HG03378 (cell line): ENCODE measurements around the gene GALNS.

Experiments
- ATAC-seq: cut with Tn5 transposase; IDR thresholded peaks from one replicate; pipeline ENCODE4 v1.9.1; 2021; ENCODE audit warnings: mild to moderate bottlenecking, moderate library complexity; ENCODE audit not compliant: unreplicated experiment

Gene GALNS

DNA sequence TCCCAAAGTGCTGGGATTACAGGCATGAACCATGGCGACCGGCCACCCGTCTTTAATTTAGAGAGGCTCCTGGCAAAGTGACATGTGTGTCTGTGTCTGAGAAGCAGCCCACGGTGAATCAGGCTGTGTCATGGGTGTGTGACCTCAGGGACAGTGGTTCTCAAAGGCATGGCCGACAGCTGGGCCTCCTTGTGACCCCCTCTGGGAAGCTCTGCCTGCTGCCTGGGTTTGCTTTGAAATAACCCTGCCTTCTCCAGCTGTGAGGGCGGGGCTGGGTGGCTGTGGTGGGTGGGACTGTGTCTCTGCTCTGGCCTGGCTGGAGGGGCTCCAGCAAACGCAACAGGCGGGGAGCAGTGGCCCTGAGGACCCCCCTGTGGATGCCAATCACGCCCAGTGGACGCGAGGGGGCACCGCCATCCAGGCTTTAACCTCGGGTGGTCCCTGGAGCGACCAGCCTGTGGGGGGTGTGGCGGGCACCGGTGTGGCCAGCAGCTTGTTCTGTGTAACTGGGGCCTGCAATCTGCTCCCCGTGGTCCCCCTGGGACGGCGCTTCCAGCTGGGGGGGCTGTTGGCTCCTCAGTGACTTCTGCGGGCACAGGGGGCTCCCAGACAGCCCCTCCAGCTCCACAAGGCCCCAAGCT, 36.2 kb downstream of the GALNS start:
- ATAC-seq, result no peak

DNA sequence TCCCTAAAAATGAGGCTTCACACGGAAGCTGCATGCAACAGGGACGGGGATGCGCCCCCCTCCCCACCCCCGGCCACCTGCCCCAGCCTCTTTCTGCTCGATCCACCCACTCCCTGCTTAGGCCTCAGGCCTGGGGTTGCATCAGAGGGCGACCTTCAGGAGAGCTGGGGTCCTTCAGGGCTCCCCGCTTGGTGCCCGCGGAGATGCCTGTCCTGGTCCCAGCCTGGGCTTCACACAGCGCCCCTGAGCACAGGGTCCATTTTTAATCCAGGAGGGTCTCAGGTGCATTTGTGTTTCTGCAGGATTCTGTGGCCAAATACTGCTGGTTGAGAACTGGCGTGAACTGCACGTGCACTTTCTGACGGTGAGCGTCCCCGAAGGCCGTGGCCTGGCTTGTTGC, 37.6 kb downstream of the GALNS start:
- no peak for ATAC-seq

DNA sequence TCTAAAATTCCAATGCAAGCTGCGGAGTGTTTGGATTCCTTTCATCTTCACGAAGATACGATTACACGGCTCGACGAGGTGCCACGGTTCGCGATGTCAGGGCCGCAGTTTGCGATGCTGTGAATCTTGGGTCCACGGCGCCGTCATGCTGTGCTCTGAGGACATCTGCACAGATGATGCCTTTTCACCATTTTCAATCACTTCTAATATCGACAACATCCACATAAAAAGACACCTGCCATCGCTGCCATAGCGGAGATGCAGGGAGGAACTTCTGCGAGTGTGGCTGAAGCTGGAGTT, 38.2 kb downstream of the GALNS start:
- ATAC-seq, result no peak

DNA sequence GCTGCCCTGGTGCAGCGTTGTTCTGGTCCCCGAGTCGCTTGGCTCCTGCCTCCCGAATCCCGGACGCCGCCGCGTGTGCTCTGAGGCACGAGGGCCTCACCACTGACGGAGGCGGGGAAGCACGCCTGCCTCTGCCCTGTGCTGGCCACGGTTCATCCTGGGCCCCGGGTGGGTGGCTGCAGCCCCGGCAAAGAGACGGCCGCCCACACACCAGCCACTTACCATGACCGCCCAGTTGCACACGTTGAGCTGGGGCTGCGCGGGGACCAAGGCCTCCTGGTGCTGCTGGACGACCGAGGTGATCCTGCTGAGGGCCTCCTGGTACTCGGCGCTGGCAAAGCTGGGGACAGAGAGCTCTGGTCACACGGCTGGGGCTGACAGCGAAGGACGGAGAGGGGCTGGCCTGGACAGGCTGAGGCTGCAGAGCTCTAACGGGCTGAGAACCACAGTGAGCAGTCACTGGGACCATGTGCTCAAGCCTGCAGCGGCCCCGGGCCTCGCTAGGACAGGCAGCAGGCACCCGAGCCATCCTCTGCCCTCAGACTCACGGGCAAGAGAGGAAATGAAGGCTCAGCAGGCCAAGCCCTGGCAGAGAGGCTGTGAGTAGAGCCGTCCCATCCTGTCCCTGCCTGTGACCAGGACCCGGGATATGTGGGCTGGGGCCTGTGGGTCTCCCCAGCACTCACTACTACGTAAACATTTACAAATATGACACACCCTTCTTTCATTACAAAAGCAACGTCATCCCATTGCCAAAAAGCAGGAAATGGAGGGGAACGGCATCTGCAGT, 38.8 kb downstream of the GALNS start:
- no peak for ATAC-seq

DNA sequence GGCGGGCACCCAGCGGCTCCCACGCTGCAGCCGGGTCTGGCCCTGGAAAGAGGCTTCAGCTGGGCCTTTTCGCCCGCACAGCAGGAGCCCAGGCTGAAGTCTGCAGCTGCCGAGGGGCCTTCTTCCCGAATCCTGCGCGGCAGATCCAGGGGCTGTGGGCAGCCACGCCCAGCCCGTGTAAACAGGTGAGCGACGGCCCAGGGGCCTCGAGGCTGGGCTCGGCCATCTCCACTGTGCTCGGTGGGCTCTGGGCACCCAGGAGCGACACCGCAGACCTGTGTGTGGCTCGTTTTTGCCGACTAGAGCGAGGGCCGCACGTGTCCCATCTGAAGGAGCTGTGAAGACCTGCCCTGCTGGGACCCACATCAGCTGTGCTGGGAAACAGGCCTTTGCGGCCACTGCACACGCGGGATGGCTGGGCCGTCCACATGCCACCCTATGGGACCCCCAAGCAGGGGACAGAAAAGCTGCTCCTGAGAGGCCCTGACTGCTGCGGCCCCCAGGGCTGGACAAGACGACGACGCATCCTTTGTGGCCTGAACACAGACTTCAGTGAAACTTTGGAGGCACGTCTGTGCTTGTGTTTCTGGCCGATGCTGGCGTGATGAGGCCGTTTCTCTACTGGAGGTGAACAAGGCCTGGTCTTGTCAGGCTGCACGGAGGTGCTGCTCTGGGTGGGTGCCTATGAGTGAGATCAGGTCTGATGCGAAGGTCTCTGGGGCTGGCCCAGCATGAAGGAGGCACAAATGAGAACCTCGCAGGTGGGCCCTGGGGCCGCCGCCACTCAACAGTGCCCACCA, 39.8 kb downstream of the GALNS start:
- no peak for ATAC-seq

DNA sequence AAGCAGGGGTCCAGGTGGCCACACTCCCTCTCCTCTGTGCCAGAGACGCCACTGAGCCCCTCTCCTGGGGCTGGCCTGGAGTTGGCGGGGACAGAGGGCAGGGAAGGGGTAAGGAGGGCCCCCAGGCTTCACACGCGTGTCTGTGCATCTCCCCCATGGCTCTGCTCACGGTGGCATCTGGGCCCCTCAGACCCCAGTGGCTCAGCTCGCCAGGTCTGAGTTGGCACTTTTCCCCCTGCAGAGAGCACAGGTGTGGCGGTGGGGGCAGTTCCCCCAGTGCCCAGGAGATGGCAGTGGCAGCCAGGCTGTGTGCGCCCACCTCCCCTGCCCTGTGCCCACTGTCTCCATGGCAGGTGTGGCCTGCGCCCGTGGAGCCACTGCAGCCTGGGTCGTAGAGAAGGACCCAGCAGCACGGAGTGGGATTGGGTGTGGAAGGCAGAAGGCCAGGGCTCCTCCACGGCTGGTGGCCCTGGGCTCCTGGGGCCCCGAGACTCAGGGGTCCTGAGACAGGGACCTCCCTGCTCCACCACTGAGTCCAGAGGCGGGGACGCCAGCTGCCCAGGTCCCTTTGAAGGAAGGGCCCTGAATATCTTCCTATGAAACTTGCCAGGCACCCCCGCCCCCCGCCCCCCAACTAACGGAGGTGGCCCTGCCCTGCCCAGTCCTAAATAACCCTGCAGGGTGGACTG, 40.7 kb downstream of the GALNS start:
- ATAC-seq, result no peak

DNA sequence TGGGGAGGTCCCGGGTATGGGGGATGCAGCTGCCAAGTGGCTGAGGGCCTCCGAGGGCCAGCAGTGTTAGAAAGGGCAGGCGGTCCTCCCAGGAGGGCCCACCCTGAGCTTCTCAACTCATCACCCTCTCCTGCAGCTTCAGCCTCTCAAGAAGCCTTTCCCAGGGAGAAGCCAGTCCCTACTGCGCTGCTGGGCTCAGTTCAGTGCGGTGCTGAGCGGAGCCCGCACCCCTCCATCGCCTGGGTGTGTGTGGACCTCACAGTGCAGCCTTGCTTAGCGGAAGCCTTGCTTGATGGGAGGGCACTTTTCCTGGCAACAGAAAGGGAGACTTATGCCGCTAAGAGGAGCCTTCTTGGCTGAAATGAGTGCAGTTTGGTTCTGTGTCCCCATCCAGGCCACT, 41.5 kb downstream of the GALNS start:
- ATAC-seq, result no peak

DNA sequence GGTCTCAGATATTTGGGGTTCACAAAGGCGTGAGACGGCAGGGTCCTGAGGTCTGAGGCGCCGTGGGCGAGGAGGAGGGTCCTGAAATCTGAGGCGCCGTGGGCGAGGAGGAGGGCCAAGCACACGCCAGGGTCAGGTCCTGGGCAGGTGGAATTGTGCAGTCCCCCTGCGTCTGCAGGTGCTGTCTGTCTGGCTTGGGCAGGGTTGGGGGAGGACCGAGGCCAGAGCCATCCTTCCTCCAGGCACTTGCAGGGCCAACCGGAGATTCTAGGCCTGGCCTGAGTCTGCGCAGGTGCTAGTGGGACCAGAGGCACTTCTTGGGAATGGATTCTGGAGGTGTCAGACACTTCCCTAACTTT, 42.6 kb downstream of the GALNS start:
- no peak for ATAC-seq

DNA sequence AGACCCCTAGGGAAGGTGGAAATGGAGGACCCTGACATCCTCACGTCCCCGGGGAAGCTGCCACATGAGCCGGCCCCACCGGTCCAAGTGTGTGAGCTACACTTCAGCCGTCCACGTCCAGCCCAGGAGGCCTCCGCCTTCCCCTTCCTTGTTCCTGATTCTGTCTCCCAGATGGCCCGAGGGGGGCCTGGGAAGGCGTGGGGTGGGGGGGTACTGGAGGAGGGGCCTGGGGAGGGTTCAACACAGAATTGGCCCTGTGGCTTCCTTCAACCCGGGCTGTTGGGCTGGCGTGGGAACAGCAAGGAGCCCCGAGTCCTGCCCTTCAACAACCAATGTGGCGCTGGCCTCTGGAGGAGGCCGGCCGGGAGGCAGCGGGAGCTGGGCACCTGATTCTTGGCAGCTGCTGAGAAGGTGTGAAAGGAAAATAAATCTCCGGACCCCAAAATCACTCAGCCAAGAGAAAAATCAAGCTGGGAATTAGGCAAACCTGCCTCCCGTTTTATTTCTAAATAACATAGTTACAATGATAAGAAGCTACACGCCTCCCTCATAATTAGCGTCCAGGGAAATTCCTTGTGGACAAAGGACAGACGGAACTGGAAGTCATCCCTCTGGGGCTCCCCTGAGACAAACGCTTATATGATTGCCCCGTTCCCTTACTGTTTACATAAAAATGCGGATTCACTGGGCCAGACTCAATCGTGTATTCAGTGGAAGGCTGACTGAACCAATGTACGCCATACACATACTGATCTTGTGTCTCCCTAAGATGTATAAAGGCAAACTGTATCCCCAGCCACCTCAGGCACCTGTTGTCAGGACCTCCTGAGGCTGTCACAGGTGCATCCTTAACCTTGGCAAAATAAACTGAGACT, 43.2 kb downstream of the GALNS start:
- no peak for ATAC-seq

DNA sequence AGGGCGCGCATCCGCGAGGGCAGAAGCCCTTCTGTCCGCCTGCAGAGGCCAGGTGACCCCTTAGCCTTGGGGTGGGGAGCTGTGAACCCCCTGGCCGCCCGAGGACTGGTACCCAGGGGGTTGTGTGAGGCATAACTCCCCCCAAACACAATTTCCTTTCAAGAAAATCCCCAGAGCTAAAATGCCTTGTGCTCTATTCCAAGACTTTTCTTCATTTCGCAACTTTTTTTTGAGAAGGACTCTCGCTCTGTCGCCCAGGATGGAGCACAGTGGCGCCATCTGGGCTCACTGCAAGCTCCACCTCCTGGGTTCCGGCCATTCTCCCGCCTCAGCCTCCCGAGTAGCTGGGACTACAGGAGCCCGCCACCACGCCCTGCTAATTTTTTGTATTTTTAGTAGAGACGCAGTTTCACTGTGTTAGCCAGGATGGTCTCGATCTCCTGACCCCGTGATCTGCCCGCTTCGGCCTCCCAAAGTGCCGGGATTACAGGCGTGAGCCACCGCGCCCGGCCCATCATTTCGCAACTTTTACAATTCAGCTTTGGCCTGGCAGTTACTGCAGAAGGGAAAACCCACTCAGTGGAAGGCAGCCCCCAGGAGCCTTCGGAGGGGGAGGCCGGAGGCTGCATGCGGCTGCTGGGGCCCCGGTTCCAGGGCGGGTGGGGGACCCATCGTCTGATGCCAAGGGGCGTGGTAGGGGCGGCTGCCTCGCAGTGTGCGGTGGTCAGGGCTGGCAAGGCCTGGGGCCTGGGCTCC, 44.1 kb downstream of the GALNS start:
- no peak for ATAC-seq

DNA sequence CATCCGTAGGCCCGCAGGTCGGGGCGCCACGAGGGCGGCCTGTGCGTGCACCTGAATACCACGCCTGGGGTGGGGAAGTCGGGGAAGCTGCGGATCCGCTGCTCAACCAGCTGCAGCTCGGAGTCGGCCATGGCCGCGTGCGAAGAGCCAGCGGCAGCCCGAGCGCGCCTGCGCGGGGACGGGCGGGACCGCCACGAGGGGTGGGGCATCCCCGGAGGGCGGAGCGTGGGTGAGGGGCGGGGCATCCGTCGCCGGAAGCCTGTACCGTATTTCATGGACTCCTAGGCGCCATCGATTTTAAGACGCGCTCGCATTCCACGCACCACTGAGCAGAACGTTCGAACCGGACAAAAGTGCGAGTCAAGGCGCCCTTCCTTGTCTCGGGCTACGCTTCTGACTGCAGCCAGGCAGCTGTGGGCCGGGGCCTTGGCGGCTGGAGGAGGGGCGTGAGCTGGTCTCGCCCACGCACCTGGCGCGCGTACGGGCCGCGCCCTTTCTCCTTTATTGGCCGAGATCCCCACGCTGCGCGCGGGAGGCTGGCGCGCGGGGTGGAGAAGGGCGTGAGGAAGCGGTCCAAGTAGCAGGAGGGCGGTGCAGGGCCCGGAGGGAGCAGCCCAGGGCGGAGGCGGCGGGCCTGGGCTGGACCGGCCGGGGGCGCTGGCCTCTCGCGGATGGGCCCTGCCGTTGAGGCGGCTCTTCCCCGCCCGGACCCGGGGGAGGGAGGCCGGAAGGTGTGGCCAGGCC, 44.8 kb downstream of the GALNS start, which contains the start of gene APRT:
APRT (minus strand) TSS at position 160 of the 744 bp plus-strand sequence; CDS start at position 131, 29 bp downstream.
- peak; percentile 52 for ATAC-seq

DNA sequence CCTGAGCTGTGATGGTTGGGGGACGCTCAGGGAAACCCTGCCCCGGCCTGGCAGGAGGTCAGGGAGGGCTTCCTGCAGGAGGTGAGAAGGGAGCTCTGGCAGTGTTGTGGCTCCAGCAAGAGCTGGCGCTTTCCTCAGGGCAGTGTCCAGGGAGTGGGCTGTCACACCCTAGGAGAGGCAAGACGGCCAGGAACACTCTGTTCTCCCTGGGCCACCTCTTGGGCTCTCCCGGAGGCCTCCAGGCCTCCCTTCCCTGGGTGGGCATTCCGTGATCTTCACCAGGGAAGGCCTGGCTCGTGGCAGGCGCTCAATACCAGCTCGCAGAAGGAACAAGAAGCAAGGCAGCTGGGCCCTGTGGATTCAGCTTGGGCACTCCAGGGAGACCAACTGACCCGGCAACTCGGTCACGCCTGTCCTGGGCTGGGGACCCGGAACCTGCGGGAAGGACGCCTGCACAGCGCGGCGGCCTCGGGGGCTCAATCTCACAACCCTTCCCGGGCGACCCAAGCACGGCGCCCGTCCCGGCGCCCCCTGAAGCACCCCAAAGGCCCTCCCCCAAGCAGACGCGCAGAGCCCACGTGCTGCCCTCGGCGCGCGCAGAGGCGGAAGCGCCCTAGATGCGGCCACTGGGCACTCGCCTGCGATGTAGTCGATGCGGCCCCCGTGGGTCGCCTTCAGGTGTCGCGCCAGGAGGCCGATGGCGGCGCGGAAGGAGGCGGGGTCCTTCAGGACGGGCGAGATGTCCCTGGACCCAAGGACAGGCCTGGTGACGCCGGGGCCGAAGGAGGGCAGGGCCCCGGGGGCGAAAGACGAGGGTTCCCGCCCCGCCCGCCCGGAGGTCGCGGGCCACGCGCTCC, 45.6 kb downstream of the GALNS start:
- ATAC-seq, result peak; percentile 31

DNA sequence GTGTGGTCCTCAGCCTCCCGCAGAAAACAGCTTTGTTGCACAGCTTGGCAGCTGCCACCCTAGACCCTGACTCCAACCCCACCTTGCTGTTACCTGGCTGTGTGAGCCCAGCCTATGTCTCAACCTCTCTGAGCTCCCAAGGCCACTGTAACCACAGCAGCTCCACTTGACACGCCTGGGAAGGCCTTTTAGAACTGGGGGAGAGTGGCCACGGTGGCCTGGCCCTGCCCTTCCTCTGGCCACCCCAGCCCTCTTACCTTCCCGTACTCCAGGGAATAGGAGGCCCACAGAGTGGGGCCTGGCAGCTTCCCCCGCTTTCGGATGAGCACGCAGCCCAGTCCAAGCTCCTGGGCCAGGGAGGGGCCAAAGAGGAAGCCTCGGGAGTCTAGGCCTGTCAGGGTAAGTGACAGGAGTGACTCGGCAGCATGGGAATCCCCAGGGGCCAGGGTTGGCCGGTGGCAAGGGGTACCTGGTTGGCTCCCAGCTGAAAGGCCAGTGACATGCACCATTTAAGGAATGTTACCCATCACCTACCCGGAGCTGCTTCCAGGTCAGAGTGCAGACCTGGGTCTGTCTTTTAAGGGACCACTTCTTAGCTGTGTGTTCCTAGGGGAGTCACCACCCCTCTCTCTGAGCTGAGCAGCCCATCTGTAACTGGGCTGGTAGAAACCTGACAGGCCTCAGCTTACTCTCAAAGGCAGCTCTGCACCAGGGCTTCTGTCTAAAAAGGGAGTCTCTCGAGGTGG, 46.4 kb downstream of the GALNS start:
- ATAC-seq, result no peak

DNA sequence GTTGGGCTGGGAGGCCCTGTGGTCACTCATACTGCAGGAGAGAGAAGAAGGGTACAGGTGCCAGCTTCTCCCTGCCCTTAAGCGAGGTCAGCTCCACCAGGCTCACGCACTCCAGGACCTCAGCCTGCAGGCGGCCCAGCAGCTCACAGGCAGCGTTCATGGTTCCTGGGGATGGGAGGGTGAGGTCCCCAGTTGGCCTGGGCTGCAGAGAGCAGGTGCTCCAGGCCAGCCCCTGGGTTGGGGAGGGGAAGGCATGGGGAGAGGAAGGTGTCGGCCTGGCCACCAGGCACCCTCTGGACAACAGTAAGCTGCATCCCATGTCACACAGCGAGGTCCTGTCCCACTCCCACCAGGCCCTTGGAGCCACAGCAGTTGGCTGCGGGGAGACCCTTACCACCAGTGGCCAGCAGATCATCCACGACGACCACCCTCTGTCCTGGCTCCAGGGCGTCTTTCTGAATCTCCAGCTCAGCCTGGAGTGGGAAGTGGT, 47.0 kb downstream of the GALNS start:
- no peak for ATAC-seq

DNA sequence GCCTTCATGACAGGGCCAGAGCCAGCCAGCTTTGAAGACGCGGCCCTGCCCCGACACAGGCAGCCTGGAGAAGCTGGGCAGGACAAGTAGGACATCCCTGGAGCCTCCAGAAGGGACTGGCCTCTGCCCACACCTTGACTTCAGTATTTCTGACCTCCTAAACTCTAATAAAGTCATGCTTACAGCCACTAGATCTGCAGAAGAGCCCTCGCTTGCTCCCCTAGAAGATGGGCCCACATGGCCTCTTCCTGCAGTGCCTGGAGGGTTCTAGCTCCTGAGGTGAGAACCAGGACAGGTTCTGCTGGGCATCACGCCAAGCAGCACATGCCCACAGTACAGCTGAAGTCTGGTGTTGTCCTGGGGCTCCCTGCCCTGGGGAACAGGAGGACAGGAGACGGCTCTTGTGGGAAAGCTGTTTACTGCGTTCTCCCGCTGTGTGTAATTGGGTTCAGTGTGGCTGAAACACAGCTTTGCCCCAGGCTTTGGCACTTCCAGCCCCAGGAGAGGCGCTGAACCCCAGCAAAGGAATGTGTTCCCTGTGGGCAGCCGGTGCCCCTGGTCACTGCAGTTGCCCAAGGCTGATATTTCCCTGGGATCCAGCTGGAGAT, 47.6 kb downstream of the GALNS start:
- ATAC-seq, result no peak

DNA sequence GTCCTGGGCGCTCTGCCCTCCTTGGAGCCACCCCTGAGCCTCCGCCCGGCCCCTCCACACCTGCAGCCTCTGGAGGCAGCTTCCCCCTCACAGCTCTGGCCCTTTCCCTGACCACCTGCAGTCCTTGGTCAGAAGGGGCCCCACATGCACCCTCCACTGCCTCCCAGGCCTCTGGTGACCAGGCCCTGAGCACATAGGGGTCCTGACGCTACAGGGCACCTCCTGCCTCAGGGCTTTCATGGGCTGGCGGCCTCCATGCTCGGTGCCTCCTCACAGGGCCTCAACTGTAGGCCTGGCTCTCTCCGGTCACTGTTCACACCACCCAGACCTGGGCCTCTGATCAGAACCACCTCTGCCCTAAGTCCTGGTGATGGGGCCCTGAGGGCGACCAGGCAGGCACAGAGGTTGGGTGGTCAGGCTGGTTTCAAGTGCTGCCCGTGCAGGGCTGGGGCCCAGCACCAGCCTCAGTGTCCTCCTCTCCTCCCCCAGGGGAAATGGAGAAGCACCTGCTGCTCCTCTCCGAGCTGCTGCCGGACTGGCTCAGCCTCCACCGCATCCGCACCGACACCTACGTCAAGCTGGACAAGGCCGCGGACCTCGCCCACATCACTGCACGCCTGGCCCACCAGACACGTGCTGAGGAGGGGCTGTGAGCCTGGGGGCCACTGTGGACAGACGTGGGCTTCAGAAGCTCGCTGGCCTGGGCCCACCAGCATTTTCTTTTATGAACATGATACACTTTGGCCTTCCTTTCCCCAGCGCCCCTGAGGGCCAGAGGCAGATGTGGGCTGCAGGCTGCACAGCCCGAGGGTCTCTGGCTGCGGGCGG, 48.9 kb downstream of the GALNS start:
- no peak for ATAC-seq
